ENCODE results near the gene PAX8.

Gene PAX8

DNA sequence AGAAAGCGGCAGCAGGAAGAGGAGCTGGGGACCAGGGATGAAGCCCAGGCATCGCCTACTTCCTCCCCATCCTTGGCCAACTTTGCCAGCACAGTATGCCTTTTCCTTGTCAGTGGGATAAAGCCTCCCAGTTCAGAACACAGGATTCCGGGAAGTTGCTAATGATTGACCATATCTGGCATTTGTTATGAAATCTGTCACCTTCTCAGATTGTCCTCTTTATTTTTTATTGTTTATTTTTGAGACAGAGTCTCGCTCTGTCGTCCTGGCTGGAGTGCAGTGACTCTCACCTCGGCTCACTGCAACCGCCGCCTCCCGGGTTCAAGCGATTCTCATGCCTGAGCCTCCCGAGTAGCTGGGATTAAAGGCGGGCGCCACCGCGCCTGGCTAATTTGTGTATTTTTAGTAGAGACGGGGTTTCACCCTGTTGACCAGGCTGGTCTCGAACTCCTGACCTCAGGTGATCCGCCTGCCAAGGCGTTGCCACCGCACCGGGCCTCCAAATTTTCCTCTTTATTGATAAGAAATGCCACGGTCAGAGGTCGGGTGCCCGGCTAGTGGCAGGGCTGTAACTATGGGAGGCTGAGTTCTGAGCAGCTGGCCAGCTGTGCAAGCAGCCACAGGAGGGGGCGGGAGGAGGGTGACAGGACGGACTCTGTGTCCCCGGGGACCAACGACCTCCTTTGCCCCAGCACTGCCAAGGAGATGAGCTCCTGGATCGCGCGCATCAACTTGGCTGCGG, 80.5 kb downstream of the PAX8 start:
- no peak for DNase-seq (ENCODE audit: low read depth)
- TF ChIP-seq, protein P1, sequence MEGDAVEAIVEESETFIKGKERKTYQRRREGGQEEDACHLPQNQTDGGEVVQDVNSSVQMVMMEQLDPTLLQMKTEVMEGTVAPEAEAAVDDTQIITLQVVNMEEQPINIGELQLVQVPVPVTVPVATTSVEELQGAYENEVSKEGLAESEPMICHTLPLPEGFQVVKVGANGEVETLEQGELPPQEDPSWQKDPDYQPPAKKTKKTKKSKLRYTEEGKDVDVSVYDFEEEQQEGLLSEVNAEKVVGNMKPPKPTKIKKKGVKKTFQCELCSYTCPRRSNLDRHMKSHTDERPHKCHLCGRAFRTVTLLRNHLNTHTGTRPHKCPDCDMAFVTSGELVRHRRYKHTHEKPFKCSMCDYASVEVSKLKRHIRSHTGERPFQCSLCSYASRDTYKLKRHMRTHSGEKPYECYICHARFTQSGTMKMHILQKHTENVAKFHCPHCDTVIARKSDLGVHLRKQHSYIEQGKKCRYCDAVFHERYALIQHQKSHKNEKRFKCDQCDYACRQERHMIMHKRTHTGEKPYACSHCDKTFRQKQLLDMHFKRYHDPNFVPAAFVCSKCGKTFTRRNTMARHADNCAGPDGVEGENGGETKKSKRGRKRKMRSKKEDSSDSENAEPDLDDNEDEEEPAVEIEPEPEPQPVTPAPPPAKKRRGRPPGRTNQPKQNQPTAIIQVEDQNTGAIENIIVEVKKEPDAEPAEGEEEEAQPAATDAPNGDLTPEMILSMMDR (IDR thresholded peaks at IDR 0.05; ENCODE audit: low read depth, low read length, missing control alignments) = no peak
- no peak overlapping the region for H3K4me3 ChIP-seq (ENCODE audit: low read depth, low read length)

DNA sequence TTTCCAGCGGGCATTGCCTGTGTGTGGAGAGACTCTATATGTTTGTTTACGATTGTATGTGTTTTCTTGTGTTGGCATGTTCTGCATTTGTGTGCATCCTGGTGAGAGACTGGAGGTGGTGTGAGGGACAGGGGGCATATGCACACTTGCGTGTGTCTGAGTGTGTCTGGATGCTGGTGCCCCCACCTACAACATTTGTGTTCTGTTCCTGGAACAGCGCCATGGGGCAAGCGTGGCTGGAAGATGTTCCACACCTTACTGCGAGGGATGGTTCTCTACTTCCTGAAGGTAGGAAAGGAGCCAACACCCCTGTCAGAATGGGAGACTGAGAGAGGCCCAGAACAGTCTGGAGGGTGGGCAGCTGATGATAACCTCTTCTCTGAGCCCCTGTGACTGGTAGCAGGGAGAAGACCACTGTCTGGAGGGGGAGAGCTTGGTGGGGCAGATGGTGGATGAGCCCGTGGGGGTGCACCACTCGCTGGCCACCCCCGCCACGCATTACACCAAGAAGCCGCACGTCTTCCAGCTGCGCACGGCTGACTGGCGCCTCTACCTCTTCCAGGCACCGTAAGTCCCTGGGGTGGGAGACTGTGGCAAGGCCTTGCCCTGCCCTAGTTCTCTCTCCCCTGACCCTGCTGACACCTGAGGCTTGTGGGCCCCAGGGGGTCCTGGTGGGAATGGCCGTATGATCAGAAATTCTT, 81.2 kb downstream of the PAX8 start:
- DNase-seq (ENCODE audit: low read depth) = no peak
- H3K4me3 ChIP-seq (ENCODE audit: low read depth, low read length) = no peak overlapping the region
- TF ChIP-seq, protein P1 (IDR thresholded peaks at IDR 0.05; ENCODE audit: low read depth, low read length, missing control alignments) = no peak

DNA sequence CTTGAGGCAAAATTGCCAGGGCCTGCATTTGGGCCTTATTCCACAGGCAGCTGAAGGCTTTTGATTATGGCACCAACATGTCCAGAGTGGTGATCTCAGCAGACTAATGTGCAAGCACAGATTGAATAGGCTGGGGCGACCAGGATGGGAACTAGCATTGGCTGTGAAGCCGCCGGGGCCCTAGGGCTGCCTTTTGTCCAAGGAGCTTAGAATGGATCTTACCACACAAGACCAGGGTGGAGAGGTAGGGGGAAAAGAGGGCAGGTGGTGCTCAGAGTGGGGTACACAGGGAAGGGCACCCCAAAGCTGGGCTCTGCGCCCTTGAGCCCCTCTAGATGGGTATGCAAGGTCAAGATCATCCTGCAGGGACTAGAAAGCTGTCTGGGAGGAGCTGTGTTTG, 81.9 kb downstream of the PAX8 start:
- no peak for DNase-seq (ENCODE audit: low read depth)
- TF ChIP-seq, protein P1 (IDR thresholded peaks at IDR 0.05; ENCODE audit: low read depth, low read length, missing control alignments) = no peak

DNA sequence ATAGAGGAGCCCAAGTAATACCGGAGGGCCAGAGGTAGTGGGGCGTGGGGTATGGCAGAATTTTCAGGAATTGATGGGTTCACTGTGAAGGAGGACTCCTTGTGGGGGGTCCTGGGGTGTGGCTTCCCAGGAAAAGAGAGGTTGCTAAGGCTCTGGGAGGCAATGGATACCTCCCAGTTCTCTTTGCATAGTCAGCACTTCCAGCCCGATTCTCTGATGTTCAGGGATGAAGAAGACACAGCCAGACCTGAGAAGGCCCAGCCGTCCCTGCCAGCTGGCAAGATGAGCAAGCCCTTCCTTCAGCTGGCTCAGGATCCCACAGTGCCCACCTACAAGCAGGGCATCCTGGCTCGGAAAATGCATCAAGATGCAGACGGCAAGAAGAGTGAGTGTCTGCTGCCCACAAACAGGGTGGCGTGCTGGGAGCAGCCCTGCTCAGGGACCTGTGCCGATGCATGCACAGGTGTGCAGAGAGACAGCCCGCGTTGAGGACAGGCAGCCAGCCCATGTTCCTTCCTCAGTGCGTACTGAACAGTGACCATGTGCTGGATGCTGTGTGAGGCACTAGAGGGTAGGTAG, 82.7 kb downstream of the PAX8 start:
- TF ChIP-seq, protein P1 (IDR thresholded peaks at IDR 0.05; ENCODE audit: low read depth, low read length, missing control alignments) = no peak
- DNase-seq (ENCODE audit: low read depth) = no peak
- no peak overlapping the region for H3K4me3 ChIP-seq (ENCODE audit: low read depth, low read length)

More for the DNA sequence above, 81.9 kb downstream of the PAX8 start:
- no peak overlapping the region for H3K4me3 ChIP-seq (ENCODE audit: low read depth, low read length)

DNA sequence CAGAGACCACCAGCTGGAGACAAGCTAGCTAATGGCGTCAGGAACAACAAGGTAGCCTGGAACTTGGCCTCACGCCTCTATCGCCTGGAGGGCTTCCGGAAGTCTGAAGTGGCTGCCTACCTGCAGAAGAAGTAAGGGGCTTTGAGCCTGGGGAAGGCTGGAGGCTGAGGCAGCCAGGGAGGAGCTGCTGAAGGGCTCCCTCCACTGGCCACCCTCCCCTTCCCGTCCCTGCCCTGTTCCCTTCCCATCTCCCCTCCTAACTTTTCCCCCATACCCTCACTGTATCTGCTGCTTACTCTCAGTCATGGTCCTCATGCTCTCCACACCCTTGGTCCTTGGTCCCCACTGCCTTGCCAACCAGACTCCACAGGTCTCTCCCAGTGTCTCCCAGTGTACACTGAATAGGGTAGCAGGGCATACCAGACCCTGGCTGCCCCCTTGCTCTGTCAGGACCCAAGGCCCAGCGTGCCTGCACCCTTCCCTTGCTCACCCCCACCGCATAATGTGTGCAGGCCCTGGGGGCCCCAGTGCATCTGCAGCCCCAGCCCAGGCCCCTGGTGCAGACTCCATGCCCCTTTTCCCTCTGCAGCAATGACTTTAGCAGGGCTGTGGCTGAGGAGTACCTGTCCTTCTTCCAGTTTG, 86.1 kb downstream of the PAX8 start:
- DNase-seq (ENCODE audit: low read depth) = no peak
- TF ChIP-seq, protein P1 (IDR thresholded peaks at IDR 0.05; ENCODE audit: low read depth, low read length, missing control alignments) = no peak
- H3K4me3 ChIP-seq (ENCODE audit: low read depth, low read length) = no peak overlapping the region

DNA sequence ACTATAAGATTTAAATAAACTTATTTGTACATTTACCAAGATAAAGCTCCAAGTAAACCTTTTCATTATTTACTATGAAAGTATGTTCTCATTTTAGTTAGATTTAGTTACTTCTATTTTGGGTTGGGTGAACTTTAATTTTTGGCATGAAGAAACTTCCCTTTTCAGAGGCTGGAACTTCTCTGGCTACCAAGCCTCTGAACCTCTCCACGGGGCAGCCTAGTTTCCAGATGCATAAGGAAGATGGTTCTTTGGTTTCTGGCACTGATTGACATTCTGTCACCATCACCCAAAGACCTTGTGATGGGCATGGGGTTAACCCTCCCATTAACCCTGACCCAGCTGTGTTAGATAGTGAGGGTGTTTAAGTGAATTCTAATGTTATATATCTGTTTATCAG, 87.8 kb downstream of the PAX8 start:
- DNase-seq (ENCODE audit: low read depth) = no peak
- TF ChIP-seq, protein P1 (IDR thresholded peaks at IDR 0.05; ENCODE audit: low read depth, low read length, missing control alignments) = no peak
- no peak overlapping the region for H3K4me3 ChIP-seq (ENCODE audit: low read depth, low read length)
